ENCODE results near the gene CDH4.

DNA sequence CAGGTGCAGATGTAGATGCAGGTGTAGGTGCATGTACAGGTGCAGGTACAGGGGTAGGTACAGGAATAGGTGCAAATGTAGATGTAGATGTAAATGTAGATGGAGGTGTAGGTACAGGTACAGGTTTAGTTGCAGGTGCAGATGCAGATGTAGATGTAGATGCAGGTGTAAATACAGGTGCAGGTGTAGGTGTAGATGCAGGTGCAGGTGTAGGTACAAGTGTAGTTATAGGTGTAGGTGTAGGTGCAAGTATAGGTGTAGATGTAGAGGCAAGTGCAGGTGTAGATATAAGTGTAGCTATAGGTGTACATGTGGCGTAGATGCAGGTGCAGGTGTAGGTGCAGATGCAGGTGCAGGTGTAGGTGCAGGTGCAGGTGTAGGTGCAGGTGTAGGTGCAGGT, 34.2 kb upstream of the CDH4 start:
- TF ChIP-seq, protein P1, sequence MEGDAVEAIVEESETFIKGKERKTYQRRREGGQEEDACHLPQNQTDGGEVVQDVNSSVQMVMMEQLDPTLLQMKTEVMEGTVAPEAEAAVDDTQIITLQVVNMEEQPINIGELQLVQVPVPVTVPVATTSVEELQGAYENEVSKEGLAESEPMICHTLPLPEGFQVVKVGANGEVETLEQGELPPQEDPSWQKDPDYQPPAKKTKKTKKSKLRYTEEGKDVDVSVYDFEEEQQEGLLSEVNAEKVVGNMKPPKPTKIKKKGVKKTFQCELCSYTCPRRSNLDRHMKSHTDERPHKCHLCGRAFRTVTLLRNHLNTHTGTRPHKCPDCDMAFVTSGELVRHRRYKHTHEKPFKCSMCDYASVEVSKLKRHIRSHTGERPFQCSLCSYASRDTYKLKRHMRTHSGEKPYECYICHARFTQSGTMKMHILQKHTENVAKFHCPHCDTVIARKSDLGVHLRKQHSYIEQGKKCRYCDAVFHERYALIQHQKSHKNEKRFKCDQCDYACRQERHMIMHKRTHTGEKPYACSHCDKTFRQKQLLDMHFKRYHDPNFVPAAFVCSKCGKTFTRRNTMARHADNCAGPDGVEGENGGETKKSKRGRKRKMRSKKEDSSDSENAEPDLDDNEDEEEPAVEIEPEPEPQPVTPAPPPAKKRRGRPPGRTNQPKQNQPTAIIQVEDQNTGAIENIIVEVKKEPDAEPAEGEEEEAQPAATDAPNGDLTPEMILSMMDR (IDR thresholded peaks at IDR 0.05), result no peak
- TF ChIP-seq POLR2A (IDR thresholded peaks at IDR 0.05), result no peak
- TF ChIP-seq EP300 (IDR thresholded peaks at IDR 0.05), result no peak

All from ovary (tissue), 3 donors.